ENCODE measurements around the gene FAM240B.

The FAM240B gene

DNA sequence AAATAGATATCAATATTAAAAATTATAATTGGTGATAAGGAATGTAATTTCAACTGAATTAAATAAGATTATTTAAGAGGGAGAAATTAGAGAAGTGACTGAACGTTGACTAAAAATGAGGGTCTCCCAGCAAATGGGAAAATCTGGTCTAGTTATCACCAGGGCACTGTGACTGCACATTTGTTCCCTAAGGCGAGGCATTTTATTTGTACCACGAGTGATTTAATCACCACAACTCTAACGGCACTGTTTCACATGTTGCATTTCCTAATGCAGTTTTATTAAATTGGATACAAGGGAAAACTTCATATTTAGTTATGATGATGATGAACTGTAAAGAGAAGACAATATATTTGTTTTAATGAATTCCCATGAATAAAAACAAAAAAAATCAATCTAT, 26.4 kb upstream of the FAM240B start:
- no peaks in the 10 kb centered on the region for H3K79me2 ChIP-seq (ENCODE audit: low read length)
- no peaks in the 10 kb centered on the region for H3K9me3 ChIP-seq (ENCODE audit: insufficient read depth, low read length)
- no peak overlapping the region for H2AFZ ChIP-seq (ENCODE audit: low read depth, low read length)
- H3K36me3 ChIP-seq (replicated peaks; ENCODE audit: low read depth, low read length) = no peaks in the 10 kb centered on the region
- no peak overlapping the region for H3K9ac ChIP-seq (ENCODE audit: low read length)
- H3K27ac ChIP-seq (ENCODE audit: low read length) = no peak overlapping the region
- H3K4me3 ChIP-seq (ENCODE audit: low read length) = no peak overlapping the region
- H3K4me1 ChIP-seq (ENCODE audit: low read length) = no peaks in the 10 kb centered on the region
- no peaks in the 10 kb centered on the region for H4K20me1 ChIP-seq (ENCODE audit: insufficient read depth, low read length)
- peaks cover 4% of the 10 kb centered on the region for H3K27me3 ChIP-seq (ENCODE audit: low read depth, low read length)
- H3K4me2 ChIP-seq (ENCODE audit: low read length) = no peak overlapping the region
- TF ChIP-seq, protein P1, sequence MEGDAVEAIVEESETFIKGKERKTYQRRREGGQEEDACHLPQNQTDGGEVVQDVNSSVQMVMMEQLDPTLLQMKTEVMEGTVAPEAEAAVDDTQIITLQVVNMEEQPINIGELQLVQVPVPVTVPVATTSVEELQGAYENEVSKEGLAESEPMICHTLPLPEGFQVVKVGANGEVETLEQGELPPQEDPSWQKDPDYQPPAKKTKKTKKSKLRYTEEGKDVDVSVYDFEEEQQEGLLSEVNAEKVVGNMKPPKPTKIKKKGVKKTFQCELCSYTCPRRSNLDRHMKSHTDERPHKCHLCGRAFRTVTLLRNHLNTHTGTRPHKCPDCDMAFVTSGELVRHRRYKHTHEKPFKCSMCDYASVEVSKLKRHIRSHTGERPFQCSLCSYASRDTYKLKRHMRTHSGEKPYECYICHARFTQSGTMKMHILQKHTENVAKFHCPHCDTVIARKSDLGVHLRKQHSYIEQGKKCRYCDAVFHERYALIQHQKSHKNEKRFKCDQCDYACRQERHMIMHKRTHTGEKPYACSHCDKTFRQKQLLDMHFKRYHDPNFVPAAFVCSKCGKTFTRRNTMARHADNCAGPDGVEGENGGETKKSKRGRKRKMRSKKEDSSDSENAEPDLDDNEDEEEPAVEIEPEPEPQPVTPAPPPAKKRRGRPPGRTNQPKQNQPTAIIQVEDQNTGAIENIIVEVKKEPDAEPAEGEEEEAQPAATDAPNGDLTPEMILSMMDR (IDR thresholded peaks at IDR 0.05; ENCODE audit: low read depth, low read length) = no peak
- TF ChIP-seq EZH2phosphoT487 (IDR thresholded peaks at IDR 0.05; ENCODE audit: low read depth) = no peak

DNA sequence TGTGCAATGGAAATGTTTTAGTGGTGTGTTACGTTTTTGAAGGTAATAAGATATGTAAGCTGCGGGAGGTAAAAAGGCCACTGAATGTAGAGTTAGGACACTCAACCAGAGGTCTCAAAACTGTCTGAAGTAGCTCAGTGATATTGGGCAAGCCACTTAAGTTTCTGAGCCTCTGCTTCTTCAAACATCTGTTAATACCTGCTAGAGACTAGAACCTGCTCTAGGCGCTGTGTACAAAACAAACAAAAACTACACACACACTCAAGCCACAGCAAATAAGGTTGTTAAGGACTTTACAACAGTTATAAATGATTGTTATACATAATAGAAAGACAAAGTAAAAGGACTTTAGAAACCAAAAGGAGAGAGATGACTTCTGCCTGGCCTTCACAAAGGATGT, 24.6 kb upstream of the FAM240B start:
- peaks cover 4% of the 10 kb centered on the region for H3K27me3 ChIP-seq (ENCODE audit: low read depth, low read length)
- H4K20me1 ChIP-seq (ENCODE audit: insufficient read depth, low read length) = no peaks in the 10 kb centered on the region
- no peaks in the 10 kb centered on the region for H3K79me2 ChIP-seq (ENCODE audit: low read length)
- H3K27ac ChIP-seq (ENCODE audit: low read length) = no peak overlapping the region
- no peak overlapping the region for H3K4me3 ChIP-seq (ENCODE audit: low read length)
- H2AFZ ChIP-seq (ENCODE audit: low read depth, low read length) = no peak overlapping the region
- no peak for TF ChIP-seq EZH2phosphoT487 (IDR thresholded peaks at IDR 0.05; ENCODE audit: low read depth)
- TF ChIP-seq, protein P1 (IDR thresholded peaks at IDR 0.05; ENCODE audit: low read depth, low read length) = no peak
- H3K4me2 ChIP-seq (ENCODE audit: low read length) = no peak overlapping the region
- H3K4me1 ChIP-seq (ENCODE audit: low read length) = no peaks in the 10 kb centered on the region
- no peaks in the 10 kb centered on the region for H3K9me3 ChIP-seq (ENCODE audit: insufficient read depth, low read length)
- H3K36me3 ChIP-seq (replicated peaks; ENCODE audit: low read depth, low read length) = no peaks in the 10 kb centered on the region
- H3K9ac ChIP-seq (ENCODE audit: low read length) = no peak overlapping the region

DNA sequence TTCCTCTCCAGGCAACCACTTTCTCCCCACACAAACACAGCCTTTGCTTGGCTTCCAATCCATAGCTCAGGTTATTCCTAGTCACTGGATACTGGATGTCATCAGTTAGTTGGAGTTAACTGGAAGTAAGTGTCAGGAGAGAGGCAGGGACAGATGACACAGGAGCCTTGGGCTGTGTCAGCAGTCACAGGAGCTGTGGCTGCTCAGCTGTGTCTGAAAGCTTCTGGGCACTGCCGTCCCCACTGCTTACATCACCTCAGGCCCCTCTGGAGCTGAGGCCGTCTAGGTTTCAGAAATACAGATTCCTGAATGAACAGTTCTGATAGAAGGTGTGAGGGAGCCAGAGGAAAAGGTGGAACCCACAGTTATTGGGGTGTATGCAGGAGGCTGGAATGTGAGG, 17.3 kb upstream of the FAM240B start:
- Histone ChIP-seq H3K27me3 (ENCODE audit: low read depth, low read length) (0 out of 2 replicates have a peak, but pooled peaks cover 2% of the 10 kb centered on the region), H3K4me2 (ENCODE audit: low read length) (no peak overlapping the region), H3K4me1 (ENCODE audit: low read length) (no peaks in the 10 kb centered on the region), H3K27ac (ENCODE audit: low read length) (no peak overlapping the region), H3K79me2 (ENCODE audit: low read length) (no peaks in the 10 kb centered on the region), H2AFZ (ENCODE audit: low read depth, low read length) (no peak overlapping the region), H3K9me3 (ENCODE audit: insufficient read depth, low read length) (no peaks in the 10 kb centered on the region), H3K36me3 (replicated peaks; ENCODE audit: low read depth, low read length) (no peaks in the 10 kb centered on the region), H4K20me1 (ENCODE audit: insufficient read depth, low read length) (no peaks in the 10 kb centered on the region), H3K4me3 (ENCODE audit: low read length) (no peak overlapping the region), H3K9ac (ENCODE audit: low read length) (no peak overlapping the region)
- no peak for TF ChIP-seq EZH2phosphoT487 (IDR thresholded peaks at IDR 0.05; ENCODE audit: low read depth)

DNA sequence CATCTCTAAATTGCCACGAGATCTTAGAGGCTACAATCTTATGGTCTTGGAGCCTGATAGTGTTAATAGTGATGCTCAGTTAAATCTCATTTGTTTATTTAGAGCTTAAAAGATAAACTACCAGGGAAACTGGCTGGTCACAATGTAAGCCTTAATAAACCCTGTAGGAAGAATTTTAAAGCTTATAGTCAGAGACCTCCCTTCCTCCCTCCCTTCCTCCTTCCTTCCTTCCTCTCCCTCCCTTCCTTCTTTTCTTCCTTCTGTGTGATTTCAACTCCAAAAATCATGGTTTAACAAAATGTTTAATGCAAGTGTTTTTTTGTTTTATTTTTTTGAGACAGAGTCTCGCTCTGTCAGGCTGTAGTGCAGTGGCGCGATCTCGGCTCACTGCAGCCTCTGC, 14.9 kb upstream of the FAM240B start:
- no peak overlapping the region for H3K4me3 ChIP-seq (ENCODE audit: low read length)
- H4K20me1 ChIP-seq (ENCODE audit: insufficient read depth, low read length) = no peaks in the 10 kb centered on the region
- H3K27ac ChIP-seq (ENCODE audit: low read length) = no peak overlapping the region
- no peak for TF ChIP-seq EZH2phosphoT487 (IDR thresholded peaks at IDR 0.05; ENCODE audit: low read depth)
- TF ChIP-seq, protein P1 (IDR thresholded peaks at IDR 0.05; ENCODE audit: low read depth, low read length) = no peak
- no peak overlapping the region for H2AFZ ChIP-seq (ENCODE audit: low read depth, low read length)
- no peak overlapping the region for H3K9ac ChIP-seq (ENCODE audit: low read length)
- H3K27me3 ChIP-seq (ENCODE audit: low read depth, low read length) = 0 out of 2 replicates have a peak, but pooled peaks cover 2% of the 10 kb centered on the region
- no peaks in the 10 kb centered on the region for H3K36me3 ChIP-seq (replicated peaks; ENCODE audit: low read depth, low read length)
- no peak overlapping the region for H3K4me2 ChIP-seq (ENCODE audit: low read length)
- no peaks in the 10 kb centered on the region for H3K4me1 ChIP-seq (ENCODE audit: low read length)
- H3K79me2 ChIP-seq (ENCODE audit: low read length) = no peaks in the 10 kb centered on the region
- H3K9me3 ChIP-seq (ENCODE audit: insufficient read depth, low read length) = no peaks in the 10 kb centered on the region

DNA sequence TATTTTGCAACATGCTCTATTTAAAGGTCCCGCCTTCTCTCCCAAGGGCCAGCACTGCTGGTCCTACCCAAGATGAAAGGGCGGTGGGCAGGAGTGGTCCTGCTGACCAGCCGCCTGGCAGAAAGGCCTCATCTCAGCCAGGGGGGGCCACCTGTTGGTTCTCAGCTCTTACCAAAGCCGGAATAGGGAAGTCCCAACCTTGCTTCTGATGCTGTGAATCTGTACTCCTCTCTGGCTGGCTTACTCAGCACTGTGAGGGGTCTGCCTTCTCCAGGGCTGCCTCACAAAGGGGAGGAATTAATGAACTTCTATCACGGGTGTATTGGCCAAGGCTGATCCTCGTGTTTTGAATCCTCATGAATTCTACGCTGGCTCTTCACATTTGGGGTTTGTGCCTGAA, 13.6 kb upstream of the FAM240B start:
- H3K9me3 ChIP-seq (ENCODE audit: insufficient read depth, low read length) = no peaks in the 10 kb centered on the region
- TF ChIP-seq EZH2phosphoT487 (IDR thresholded peaks at IDR 0.05; ENCODE audit: low read depth) = no peak
- TF ChIP-seq, protein P1 (IDR thresholded peaks at IDR 0.05; ENCODE audit: low read depth, low read length) = no peak
- no peaks in the 10 kb centered on the region for H3K79me2 ChIP-seq (ENCODE audit: low read length)
- H3K4me1 ChIP-seq (ENCODE audit: low read length) = no peaks in the 10 kb centered on the region
- H3K27me3 ChIP-seq (ENCODE audit: low read depth, low read length) = 0 out of 2 replicates have a peak, but pooled peaks cover 2% of the 10 kb centered on the region
- no peak overlapping the region for H3K4me2 ChIP-seq (ENCODE audit: low read length)
- no peak overlapping the region for H2AFZ ChIP-seq (ENCODE audit: low read depth, low read length)
- no peak overlapping the region for H3K9ac ChIP-seq (ENCODE audit: low read length)
- no peak overlapping the region for H3K4me3 ChIP-seq (ENCODE audit: low read length)
- H3K27ac ChIP-seq (ENCODE audit: low read length) = no peak overlapping the region
- H3K36me3 ChIP-seq (replicated peaks; ENCODE audit: low read depth, low read length) = no peaks in the 10 kb centered on the region
- H4K20me1 ChIP-seq (ENCODE audit: insufficient read depth, low read length) = no peaks in the 10 kb centered on the region

Measured in OCI-LY3 (cell line).